LoVo (cell line): ENCODE results near the gene MARCHF3.
"Not testable (repeated sequence)": the region's sequence is repeated elsewhere in the genome, so short reads cannot be mapped to it uniquely, and the experiment has no call there.

Experiments used
- DNase-seq: peaks from one replicate; pipeline ENCODE4 v3.0.0-alpha.2; 2016; ENCODE audit warnings: low spot score

The MARCHF3 gene

GRCh38 chr5:126954981-126955380 lies 75.4 kb downstream of the MARCHF3 start:
- DNase-seq: no peak

GRCh38 chr5:126953640-126954039 lies 76.7 kb downstream of the MARCHF3 start:
- DNase-seq: no peak

- no peak for DNase-seq
These were observed 80.9 kb downstream of the MARCHF3 start for GRCh38 chr5:126949475-126949874.

GRCh38 chr5:126948453-126948852 lies 81.9 kb downstream of the MARCHF3 start:
- no peak for DNase-seq

- DNase-seq: no peak
These were observed 82.4 kb downstream of the MARCHF3 start for GRCh38 chr5:126948011-126948355.

- DNase-seq: no peak
These were observed 83.0 kb downstream of the MARCHF3 start for GRCh38 chr5:126947146-126948010.

- not testable (repeated sequence) for DNase-seq
These were observed 87.5 kb downstream of the MARCHF3 start for GRCh38 chr5:126942908-126943307.

GRCh38 chr5:126941403-126941802 lies 89.0 kb downstream of the MARCHF3 start:
- DNase-seq: no peak

- no peak for DNase-seq
These were observed 90.5 kb downstream of the MARCHF3 start for GRCh38 chr5:126939887-126940286.

- no peak for DNase-seq
These were observed 91.9 kb downstream of the MARCHF3 start for GRCh38 chr5:126938466-126938865.

- DNase-seq: no peak
These were observed 92.6 kb downstream of the MARCHF3 start for GRCh38 chr5:126937771-126938170.

- DNase-seq: no peak
These were observed 93.5 kb downstream of the MARCHF3 start for GRCh38 chr5:126936775-126937418.

- no peak for DNase-seq
These were observed 98.2 kb downstream of the MARCHF3 start for GRCh38 chr5:126931963-126932660.

- no peak for DNase-seq
These were observed 102.3 kb downstream of the MARCHF3 start for GRCh38 chr5:126928041-126928440.

- no peak for DNase-seq
These were observed 102.9 kb downstream of the MARCHF3 start for GRCh38 chr5:126927429-126927828.

GRCh38 chr5:126926187-126926586 lies 104.2 kb downstream of the MARCHF3 start:
- DNase-seq: no peak

GRCh38 chr5:126925482-126925881 lies 104.9 kb downstream of the MARCHF3 start:
- DNase-seq: no peak

GRCh38 chr5:126924331-126925033 lies 105.9 kb downstream of the MARCHF3 start:
- no peak for DNase-seq

- DNase-seq: no peak
These were observed 108.9 kb downstream of the MARCHF3 start for GRCh38 chr5:126921241-126922091.

GRCh38 chr5:126920291-126920690 lies 110.1 kb downstream of the MARCHF3 start:
- no peak for DNase-seq

GRCh38 chr5:126919566-126919965 lies 110.8 kb downstream of the MARCHF3 start:
- no peak for DNase-seq
